Body of pancreas (tissue), 4 donors: ENCODE results near the gene ZKSCAN1.

Experiments
- POLR2A ChIP-seq, 3 donors: fragments of 450-650 bp; IDR thresholded peaks; one replicate each; pipeline ENCODE4 v1.6.1; 2016; ENCODE audit warnings: antibody characterized with exemption in 3 of 3, mild to moderate bottlenecking in 2 of 3
- TF ChIP-seq, protein P1 (sequence below), 7 experiments: fragments of 450-650 bp in 4 of 7; fragments of 200-600 bp in 3 of 7; sonication (generic) in 3 of 7; IDR thresholded peaks; one replicate each; pipeline ENCODE4 v1.5.1; 2016 to 2019; ENCODE audit warnings: antibody characterized with exemption in 7 of 7

GRCh38 chr7:100019908-100020307 is 4.5 kb downstream of the ZKSCAN1 start:
- TF ChIP-seq, protein P1, sequence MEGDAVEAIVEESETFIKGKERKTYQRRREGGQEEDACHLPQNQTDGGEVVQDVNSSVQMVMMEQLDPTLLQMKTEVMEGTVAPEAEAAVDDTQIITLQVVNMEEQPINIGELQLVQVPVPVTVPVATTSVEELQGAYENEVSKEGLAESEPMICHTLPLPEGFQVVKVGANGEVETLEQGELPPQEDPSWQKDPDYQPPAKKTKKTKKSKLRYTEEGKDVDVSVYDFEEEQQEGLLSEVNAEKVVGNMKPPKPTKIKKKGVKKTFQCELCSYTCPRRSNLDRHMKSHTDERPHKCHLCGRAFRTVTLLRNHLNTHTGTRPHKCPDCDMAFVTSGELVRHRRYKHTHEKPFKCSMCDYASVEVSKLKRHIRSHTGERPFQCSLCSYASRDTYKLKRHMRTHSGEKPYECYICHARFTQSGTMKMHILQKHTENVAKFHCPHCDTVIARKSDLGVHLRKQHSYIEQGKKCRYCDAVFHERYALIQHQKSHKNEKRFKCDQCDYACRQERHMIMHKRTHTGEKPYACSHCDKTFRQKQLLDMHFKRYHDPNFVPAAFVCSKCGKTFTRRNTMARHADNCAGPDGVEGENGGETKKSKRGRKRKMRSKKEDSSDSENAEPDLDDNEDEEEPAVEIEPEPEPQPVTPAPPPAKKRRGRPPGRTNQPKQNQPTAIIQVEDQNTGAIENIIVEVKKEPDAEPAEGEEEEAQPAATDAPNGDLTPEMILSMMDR (IDR thresholded peaks at IDR 0.05), result no peak
- no peak for TF ChIP-seq POLR2A (IDR thresholded peaks at IDR 0.05)
